SK-N-SH treated with all-trans-retinoic acid at 6 μM for 48 hours (cell line): ENCODE data around the gene ZBTB4.

Experiments
- ATAC-seq: fragments of 200-7000 bp; cut with Tn5 transposase; 3 replicates; pipeline ENCODE4 v1.9.1; 2020; ENCODE audit warnings: mild to moderate bottlenecking, moderate library complexity
- ARNTL ChIP-seq: fragments of 450-650 bp; formaldehyde crosslinking; IDR thresholded peaks from 2 replicates; pipeline ENCODE4 v1.5.0; 2020; ENCODE audit warnings: low read depth, mild to moderate bottlenecking, moderate library complexity, borderline replicate concordance
- BACH2 ChIP-seq: fragments of 250-450 bp; sonication (Bioruptor Pico); IDR thresholded peaks from 2 replicates; pipeline ENCODE4 v1.9.0; 2021; ENCODE audit warnings: mild to moderate bottlenecking, borderline replicate concordance
- CSDC2 ChIP-seq: fragments of 250-450 bp; sonication (Bioruptor Pico); IDR thresholded peaks from 2 replicates; pipeline ENCODE4 v1.5.0; 2020; ENCODE audit warnings: mild to moderate bottlenecking, moderate library complexity
- CSRNP3 ChIP-seq: fragments of 250-450 bp; sonication (Bioruptor Pico); IDR thresholded peaks from 2 replicates; pipeline ENCODE4 v1.5.1; 2021; ENCODE audit warnings: mild to moderate bottlenecking, moderate library complexity
- ESRRG ChIP-seq: fragments of 250-450 bp; sonication (Bioruptor Pico); IDR thresholded peaks from 2 replicates; pipeline ENCODE4 v1.6.1; 2021; ENCODE audit warnings: mild to moderate bottlenecking
- GLIS3 ChIP-seq: fragments of 250-450 bp; sonication (Bioruptor Pico); IDR thresholded peaks from 2 replicates; pipeline ENCODE4 v1.5.0; 2020; ENCODE audit warnings: mild to moderate bottlenecking, moderate library complexity
- ISL1 ChIP-seq: fragments of 250-450 bp; sonication (Bioruptor Pico); IDR thresholded peaks from 2 replicates; pipeline ENCODE4 v2.1.2; 2022; ENCODE audit warnings: mild to moderate bottlenecking, moderate library complexity
- OSR1 ChIP-seq: fragments of 250-450 bp; sonication (Bioruptor Pico); IDR thresholded peaks from 2 replicates; pipeline ENCODE4 v1.8.0; 2022; ENCODE audit warnings: moderate library complexity, mild to moderate bottlenecking, inconsistent platforms
- PATZ1 ChIP-seq: fragments of 250-450 bp; sonication (Bioruptor Pico); IDR thresholded peaks from 2 replicates; pipeline ENCODE4 v1.8.0; 2020; ENCODE audit warnings: mild to moderate bottlenecking, moderate library complexity, borderline replicate concordance
- PPARA ChIP-seq: fragments of 250-450 bp; sonication (Bioruptor Pico); IDR thresholded peaks from 2 replicates; pipeline ENCODE4 v1.5.0; 2020; ENCODE audit warnings: mild to moderate bottlenecking, borderline replicate concordance
- RARB ChIP-seq: fragments of 250-450 bp; sonication (Bioruptor Pico); IDR thresholded peaks from 2 replicates; pipeline ENCODE4 v1.8.0; 2021; ENCODE audit warnings: mild to moderate bottlenecking, moderate library complexity
- SNAI2 ChIP-seq: fragments of 250-450 bp; sonication (Bioruptor Pico); IDR thresholded peaks from 2 replicates; pipeline ENCODE4 v1.5.0; 2020; ENCODE audit warnings: mild to moderate bottlenecking, moderate library complexity
- TCF4 ChIP-seq: fragments of 250-450 bp; sonication (Bioruptor Pico); IDR thresholded peaks from 2 replicates; pipeline ENCODE4 v1.8.0; 2021; ENCODE audit warnings: mild to moderate bottlenecking, moderate library complexity, borderline replicate concordance
- TOX ChIP-seq: fragments of 250-450 bp; sonication (Bioruptor Pico); IDR thresholded peaks from 2 replicates; pipeline ENCODE4 v1.8.0; 2021; ENCODE audit warnings: mild to moderate bottlenecking, moderate library complexity, borderline replicate concordance
- ZC3H10 ChIP-seq: fragments of 250-450 bp; sonication (Bioruptor Pico); IDR thresholded peaks from 2 replicates; pipeline ENCODE4 v1.5.1; 2021; ENCODE audit warnings: mild to moderate bottlenecking, moderate library complexity
- ZFP3 ChIP-seq: fragments of 250-450 bp; sonication (Bioruptor Pico); IDR thresholded peaks from 2 replicates; pipeline ENCODE4 v1.5.0; 2020; ENCODE audit warnings: mild to moderate bottlenecking, moderate library complexity
- ZFP30 ChIP-seq: fragments of 450-650 bp; formaldehyde crosslinking; IDR thresholded peaks from 2 replicates; pipeline ENCODE4 v1.5.0; 2022; ENCODE audit warnings: mild to moderate bottlenecking, moderate library complexity
- ZNF565 ChIP-seq: fragments of 450-650 bp; formaldehyde crosslinking; conservative IDR thresholded peaks from 2 replicates; pipeline ENCODE4 v1.5.0; 2020; ENCODE audit warnings: low read depth, mild to moderate bottlenecking, moderate library complexity
- ZNF70 ChIP-seq: fragments of 450-650 bp; formaldehyde crosslinking; IDR thresholded peaks from 2 replicates; pipeline ENCODE4 v1.5.0; 2020; ENCODE audit warnings: mild to moderate bottlenecking, moderate library complexity
- ZNF8 ChIP-seq: fragments of 450-650 bp; formaldehyde crosslinking; IDR thresholded peaks from 2 replicates; pipeline ENCODE4 v1.5.0; 2020; ENCODE audit warnings: mild to moderate bottlenecking, moderate library complexity
- TF ChIP-seq, protein P1 (sequence below): fragments of 250-450 bp; sonication (Bioruptor Pico); IDR thresholded peaks from 2 replicates; pipeline ENCODE4 v1.5.1; 2020; ENCODE audit warnings: low read depth, mild to moderate bottlenecking, moderate library complexity
- TF ChIP-seq, protein P2 (sequence below): fragments of 250-450 bp; sonication (Bioruptor Pico); IDR thresholded peaks from 2 replicates; pipeline ENCODE4 v1.8.0; 2021; ENCODE audit warnings: low read depth, mild to moderate bottlenecking, moderate library complexity, borderline replicate concordance
- TF ChIP-seq, protein P3 (sequence below): fragments of 250-450 bp; sonication (Bioruptor Pico); IDR thresholded peaks from 2 replicates; pipeline ENCODE4 v1.5.0; 2020; ENCODE audit warnings: mild to moderate bottlenecking, moderate library complexity

The ZBTB4 gene

GRCh38 chr17:7508145-7508544 lies 28.7 kb upstream of the ZBTB4 start:
- no peak for ATAC-seq
- TF ChIP-seq RARB (CRISPR knock-in tag) (no peak), BACH2 (CRISPR knock-in tag) (no peak), TCF4 (CRISPR knock-in tag) (no peak), PATZ1 (CRISPR knock-in tag) (no peak), ISL1 (CRISPR knock-in tag) (no peak), ARNTL (CRISPR knock-in tag) (no peak), ZFP30 (CRISPR knock-in tag) (no peak), SNAI2 (CRISPR knock-in tag) (no peak), ZC3H10 (no peak), ZNF8 (CRISPR knock-in tag) (no peak), GLIS3 (CRISPR knock-in tag) (no peak), PPARA (CRISPR knock-in tag) (no peak), CSRNP3 (CRISPR knock-in tag) (no peak), ZFP3 (CRISPR knock-in tag) (no peak), ESRRG (CRISPR knock-in tag) (no peak), ZNF565 (CRISPR knock-in tag) (no peak), TOX (no peak), OSR1 (CRISPR knock-in tag) (no peak), ZNF70 (CRISPR knock-in tag) (no peak)
- TF ChIP-seq, protein P1, sequence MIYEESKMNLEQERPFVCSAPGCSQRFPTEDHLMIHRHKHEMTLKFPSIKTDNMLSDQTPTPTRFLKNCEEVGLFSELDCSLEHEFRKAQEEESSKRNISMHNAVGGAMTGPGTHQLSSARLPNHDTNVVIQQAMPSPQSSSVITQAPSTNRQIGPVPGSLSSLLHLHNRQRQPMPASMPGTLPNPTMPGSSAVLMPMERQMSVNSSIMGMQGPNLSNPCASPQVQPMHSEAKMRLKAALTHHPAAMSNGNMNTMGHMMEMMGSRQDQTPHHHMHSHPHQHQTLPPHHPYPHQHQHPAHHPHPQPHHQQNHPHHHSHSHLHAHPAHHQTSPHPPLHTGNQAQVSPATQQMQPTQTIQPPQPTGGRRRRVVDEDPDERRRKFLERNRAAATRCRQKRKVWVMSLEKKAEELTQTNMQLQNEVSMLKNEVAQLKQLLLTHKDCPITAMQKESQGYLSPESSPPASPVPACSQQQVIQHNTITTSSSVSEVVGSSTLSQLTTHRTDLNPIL (CRISPR knock-in tag): no peak

GRCh38 chr17:7503521-7503920 lies 24.1 kb upstream of the ZBTB4 start:
- no peak for ATAC-seq

More at GRCh38 chr17:7503521-7503920, 24.1 kb upstream of the ZBTB4 start:
- no peak for TF ChIP-seq TOX
- TF ChIP-seq ZFP30 (CRISPR knock-in tag): no peak
- TF ChIP-seq RARB (CRISPR knock-in tag): no peak
- TF ChIP-seq, protein P2, sequence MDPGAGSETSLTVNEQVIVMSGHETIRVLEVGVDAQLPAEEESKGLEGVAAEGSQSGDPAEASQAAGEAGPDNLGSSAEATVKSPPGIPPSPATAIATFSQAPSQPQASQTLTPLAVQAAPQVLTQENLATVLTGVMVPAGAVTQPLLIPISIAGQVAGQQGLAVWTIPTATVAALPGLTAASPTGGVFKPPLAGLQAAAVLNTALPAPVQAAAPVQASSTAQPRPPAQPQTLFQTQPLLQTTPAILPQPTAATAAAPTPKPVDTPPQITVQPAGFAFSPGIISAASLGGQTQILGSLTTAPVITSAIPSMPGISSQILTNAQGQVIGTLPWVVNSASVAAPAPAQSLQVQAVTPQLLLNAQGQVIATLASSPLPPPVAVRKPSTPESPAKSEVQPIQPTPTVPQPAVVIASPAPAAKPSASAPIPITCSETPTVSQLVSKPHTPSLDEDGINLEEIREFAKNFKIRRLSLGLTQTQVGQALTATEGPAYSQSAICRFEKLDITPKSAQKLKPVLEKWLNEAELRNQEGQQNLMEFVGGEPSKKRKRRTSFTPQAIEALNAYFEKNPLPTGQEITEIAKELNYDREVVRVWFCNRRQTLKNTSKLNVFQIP: no peak
- TF ChIP-seq ZNF70 (CRISPR knock-in tag): no peak
- TF ChIP-seq ISL1 (CRISPR knock-in tag): no peak
- no peak for TF ChIP-seq PATZ1 (CRISPR knock-in tag)
- TF ChIP-seq OSR1 (CRISPR knock-in tag): no peak
- TF ChIP-seq, protein P3, sequence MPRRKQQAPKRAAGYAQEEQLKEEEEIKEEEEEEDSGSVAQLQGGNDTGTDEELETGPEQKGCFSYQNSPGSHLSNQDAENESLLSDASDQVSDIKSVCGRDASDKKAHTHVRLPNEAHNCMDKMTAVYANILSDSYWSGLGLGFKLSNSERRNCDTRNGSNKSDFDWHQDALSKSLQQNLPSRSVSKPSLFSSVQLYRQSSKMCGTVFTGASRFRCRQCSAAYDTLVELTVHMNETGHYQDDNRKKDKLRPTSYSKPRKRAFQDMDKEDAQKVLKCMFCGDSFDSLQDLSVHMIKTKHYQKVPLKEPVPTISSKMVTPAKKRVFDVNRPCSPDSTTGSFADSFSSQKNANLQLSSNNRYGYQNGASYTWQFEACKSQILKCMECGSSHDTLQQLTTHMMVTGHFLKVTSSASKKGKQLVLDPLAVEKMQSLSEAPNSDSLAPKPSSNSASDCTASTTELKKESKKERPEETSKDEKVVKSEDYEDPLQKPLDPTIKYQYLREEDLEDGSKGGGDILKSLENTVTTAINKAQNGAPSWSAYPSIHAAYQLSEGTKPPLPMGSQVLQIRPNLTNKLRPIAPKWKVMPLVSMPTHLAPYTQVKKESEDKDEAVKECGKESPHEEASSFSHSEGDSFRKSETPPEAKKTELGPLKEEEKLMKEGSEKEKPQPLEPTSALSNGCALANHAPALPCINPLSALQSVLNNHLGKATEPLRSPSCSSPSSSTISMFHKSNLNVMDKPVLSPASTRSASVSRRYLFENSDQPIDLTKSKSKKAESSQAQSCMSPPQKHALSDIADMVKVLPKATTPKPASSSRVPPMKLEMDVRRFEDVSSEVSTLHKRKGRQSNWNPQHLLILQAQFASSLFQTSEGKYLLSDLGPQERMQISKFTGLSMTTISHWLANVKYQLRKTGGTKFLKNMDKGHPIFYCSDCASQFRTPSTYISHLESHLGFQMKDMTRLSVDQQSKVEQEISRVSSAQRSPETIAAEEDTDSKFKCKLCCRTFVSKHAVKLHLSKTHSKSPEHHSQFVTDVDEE (CRISPR knock-in tag): no peak
- TF ChIP-seq ZNF565 (CRISPR knock-in tag): no peak
- no peak for TF ChIP-seq ARNTL (CRISPR knock-in tag)
- TF ChIP-seq BACH2 (CRISPR knock-in tag): no peak
- TF ChIP-seq CSDC2: no peak
